DMS 273 (cell line): ENCODE results near the gene GOLGA6D.
"Not testable (repeated sequence)": the region's sequence is repeated elsewhere in the genome, so short reads cannot be mapped to it uniquely, and the experiment has no call there.

Experiments
- DNase-seq: peaks from one replicate; lab custom pipeline; 2025; ENCODE audit not compliant: unreplicated experiment; lab: John Stamatoyannopoulos, UW

Gene GOLGA6D, protein sequence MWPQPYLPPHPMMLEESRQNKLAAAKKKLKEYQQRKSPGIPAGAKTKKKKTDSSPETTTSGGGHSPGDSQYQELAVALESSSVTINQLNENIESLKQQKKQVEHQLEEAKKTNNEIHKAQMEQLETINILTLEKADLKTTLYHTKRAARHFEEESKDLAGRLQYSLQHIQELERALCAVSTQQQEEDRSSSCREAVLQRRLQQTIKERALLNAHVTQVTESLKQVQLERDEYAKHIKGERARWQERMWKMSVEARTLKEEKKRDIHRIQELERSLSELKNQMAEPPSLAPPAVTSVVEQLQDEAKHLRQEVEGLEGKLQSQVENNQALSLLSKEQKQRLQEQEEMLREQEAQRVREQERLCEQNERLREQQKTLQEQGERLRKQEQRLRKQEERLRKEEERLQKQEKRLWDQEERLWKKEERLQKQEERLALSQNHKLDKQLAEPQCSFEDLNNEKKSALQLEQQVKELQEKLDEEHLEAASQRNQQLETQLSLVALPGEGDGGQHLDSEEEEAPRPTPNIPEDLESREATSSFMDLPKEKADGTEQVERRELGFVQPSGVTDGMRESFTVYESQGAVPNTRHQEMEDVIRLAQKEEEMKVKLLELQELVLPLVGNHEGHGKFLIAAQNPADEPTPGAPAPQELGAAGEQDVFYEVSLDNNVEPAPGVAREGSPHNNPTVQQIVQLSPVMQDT

DNA sequence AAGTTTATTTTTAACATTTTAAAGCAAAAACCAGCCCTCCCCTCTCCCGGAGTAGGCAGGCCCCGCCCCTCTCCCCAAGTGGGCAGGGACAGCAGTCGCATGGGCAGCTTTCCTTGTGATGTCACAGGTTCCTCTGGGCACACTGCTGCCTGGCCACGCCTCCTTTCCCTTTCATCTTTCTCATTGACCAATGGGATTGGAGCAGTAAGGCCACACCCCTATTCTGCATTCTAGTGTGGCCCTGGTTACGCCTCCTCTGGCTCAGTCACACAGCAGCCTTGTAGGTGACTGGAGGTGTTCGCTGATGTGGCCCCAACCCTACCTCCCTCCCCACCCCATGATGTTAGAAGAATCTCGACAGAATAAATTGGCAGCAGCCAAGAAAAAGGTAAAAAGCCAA lies at the start of gene GOLGA6D:
Gene GOLGA6D (plus strand): TSS at position 264 of the 400 bp plus-strand sequence. CDS start 41 bp downstream, at position 305.
- not testable (repeated sequence) for DNase-seq

DNA sequence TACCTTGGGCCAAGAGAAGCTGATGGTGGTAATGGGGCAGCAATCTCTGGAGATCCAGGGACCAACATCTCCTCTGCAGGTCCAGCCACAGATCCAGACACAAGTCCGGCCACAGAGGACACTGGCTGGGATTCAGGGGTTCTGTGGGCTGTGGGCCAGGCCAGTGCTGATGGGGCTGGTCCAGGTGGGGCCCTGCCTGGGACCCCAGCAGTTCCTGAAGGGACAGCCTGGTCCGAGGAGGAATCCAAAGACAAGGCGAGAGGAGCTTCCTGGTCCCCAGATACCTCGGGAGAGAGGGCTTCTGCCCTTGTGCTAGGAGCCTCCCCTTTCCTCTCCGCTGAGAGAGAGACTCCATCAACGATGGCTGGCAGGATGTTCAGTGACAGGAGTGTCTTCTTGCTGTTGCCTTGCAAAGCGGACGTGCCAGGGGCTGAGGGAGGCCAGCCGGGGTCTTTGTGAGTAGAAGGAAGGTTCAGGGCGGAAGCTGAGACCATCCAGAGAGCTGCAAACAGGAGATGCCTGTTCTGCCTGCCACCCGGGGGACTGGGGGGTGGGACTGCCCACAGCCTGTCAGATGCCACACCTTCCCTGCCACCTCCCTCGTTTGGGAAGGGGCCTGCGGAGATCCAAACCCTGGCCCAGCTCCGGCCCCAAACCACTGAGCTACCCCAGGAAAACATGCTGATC lies 49.0 kb upstream of the GOLGA6D start:
- no peak for DNase-seq

DNA sequence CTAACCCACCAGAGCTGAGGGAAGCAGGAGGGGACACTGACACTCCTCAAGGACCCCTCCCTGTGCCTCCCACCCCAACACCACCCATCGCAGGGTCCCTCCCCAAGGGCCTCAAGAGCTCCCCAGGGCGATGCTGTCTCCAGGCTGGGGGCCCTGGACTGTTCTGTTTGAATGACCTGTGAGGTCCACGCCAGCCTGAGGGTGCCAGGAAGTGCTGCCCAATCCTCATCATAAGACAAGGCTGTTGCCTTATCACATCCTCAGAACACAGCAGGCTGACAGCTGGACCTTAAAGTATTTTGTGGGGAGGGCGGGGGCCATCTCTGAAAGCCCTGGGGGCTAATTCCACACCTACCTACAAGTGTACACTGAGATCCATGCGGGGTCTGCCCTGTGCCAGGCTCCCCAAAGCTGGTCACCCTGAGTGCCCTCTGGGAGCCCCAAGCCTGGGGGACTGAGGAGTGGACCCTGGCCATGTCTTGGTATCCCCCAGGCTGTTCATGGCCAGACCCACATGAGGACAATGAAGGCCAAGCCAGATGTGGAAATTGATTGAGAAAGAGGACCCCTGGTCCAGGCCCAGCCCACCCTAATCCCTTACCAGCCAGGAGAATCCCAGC lies 48.3 kb upstream of the GOLGA6D start:
- DNase-seq: no peak

DNA sequence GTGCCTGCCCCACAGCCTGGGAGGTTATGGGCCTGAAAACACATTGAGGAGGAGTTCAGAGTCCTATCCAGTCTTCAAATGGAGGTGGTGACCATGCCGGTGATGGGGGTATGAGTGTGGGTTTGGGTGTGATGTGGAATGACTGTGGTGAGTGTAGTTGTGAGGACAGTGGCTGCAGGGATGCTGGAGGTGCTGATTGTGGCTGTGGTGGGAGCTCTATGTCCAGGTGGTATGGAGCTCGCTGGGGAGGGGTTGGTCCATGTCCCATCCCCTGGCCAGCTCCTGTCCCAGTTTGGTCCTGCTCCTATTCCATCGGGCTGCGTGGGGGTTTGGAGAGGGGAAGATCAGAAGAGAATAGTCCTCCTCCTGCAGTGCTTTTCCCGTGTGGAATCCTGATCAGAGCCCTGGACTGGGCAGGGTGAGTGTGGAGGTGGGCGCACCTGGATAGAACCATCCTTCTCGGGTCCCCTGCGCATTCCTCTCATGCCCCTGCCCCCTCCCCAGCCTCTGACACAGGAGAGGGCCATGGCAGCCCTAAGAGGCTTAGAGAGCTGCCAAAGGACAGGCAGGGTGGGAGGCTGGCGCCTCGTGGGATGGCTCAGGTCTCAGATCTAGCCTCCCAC lies 47.5 kb upstream of the GOLGA6D start:
- DNase-seq: no peak

DNA sequence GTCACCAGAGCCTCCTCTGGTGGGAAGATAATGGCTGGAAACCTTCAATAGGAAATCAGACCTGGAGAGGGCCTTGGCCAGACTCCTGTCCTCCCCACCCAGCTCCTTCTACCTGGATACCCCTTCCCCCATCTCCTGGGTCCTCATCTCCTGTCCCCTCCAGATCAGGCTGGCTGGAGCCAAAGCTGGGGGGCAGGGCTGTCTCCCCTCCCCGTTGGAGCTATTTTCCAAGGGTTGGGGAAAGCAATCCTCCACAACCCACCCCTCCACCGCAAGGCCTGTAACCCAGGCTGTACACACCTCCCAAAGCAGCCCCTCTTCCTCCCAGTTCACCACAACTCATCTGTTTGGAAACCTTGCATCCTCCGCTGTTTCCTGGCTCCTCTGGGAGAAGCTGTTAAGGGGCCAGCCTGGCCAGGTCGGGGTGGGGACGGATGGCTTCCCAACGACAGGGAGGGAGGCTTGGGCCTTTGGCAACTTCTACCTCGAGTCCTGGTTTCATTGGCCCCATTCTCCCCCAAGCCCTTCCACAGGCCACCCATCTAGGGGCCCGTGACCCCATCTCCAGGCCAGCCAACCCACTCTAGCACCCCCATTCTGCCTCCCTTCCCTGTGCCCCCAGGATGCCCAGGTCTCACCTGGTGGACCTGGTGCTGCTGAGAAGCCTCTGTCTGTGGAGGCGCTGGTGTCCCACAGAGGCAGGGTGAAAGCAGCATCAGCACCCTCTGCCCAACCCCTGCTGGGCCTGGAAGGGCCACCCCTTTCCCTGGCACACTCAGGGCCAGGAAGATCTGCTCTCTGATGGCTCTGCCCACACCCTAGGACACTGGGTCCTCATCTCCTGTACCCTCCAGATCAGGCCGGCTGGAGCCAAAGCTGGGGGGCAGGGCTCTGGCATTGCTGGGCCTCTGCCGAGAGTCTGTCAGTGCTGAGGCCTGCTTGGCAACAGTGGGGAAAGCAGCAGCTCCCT lies 46.6 kb upstream of the GOLGA6D start:
- DNase-seq: no peak

DNA sequence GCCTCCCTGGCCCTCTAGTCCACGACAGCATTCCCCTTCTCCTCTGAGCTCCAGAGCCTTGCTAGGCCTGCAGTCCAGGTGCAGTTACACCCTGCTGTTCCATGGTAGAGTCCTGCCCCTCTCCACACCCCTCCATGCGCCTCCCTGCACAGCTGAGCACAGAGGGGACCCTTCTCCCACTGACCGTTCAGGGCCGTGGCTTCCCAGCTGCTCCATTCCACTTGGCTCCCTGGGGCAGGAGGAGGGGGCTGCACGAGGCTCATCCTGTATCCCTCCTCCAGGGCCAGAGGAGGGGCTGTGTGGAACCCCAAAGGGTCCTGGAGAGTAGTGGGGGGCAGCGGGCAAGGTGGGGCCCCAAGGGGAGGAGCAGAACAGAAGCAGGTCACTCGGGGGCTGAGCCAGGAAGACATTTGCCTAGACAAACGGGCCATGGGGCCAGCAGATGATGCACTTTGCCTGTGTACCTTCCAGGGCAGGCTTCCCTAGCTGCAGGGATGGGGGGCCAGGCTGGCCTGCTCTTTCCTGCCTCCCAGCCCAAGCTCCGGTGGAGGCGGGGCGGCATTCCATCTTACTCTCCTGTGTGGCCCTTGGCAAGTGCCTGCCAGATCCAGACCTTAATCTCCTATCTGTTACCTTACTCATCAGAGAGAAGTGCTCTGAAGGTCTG lies 45.2 kb upstream of the GOLGA6D start:
- no peak for DNase-seq

DNA sequence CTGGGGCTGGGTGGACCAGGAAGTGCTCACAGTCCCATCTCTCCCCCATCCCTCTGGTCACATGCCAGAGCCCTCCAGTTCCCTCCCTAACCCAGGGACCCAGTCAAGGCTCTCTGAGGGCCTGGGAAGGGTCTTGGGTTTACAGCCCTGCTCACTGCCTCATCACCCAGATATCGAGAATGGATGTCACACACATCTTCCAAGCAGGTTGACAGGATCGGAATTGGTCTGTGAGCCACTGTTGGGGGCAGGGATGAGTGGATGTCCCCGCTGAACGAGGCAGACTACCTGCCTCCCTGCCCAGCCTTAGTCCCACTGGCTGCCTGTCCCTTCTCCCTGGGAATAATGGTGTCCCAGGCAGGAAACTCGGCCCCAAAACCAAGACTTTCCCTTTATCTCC lies 44.5 kb upstream of the GOLGA6D start:
- no peak for DNase-seq

DNA sequence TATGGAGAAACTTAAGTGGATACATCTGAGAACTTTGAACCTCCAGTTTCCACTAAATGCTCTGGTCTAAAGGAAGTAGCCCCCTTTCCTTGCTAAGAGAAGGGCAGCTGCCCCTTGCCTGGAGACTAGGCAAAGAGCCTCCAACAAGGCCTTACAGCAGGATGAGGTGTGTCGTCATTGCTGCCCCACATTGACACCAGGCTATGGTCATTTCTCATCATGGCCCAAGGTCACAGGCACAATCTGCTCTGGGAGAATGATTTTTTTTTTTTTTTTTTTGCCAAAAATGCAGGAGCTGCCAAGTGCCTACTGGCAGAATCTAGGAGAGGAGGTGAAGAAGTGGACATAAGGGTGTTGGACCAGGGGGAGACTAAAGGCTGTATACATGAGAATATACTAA lies 36.9 kb upstream of the GOLGA6D start:
- DNase-seq: not testable (repeated sequence)

DNA sequence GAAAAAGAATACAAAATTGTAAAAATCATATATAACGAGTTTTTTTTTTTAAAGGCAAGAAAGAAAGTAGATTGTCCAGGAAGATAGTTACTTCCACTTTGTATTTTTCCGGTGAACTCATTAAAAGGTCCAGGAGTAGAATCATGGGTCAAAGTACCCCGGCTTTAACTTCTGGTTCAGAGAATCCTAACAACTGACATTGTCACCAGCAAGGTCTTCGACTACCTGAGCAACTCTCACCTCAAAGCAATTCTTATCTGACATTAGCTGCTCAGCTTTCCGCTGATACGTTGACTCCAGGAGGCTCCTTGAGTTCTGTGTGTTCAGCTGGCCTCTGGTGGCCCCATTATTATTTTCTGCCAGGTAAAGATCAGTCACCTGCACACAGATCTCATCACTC lies 33.6 kb upstream of the GOLGA6D start:
- DNase-seq: not testable (repeated sequence)

DNA sequence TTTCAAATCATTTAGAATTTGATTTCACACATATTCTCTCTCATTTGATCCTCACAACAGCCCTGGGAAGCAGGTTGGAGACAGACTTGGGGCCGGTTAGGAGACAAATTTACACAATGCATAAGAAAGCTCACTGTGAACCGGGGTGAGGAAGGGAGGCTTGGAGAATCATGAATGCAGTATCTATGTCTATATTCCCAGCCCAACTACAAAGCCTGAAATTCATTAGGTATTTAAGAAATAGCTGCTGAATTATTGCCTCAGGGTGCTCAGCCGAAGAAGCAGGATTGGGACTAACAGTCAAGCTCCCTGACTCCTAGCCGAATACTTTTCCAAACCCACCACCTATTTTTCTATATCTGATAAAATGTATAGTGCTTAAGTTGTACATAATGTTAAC lies 32.9 kb upstream of the GOLGA6D start:
- DNase-seq: no peak

DNA sequence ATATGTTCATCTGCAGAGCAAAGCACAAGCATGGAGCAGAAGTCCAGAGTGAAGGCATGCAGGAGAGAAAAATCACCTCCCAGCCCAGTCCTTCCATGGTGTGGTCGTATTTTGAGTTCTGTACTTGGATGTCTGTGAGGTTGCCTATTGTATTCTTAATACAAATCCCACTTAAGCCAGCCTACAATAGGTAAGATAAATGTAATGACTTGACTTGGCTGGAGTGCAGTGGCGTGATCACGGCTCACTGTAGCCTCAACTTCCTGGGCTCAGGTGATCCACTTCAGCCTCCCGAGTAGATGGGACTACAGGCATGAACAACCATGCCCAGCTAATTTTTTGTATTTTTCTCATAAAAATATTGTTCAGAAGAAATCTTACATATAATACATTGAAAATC lies 31.3 kb upstream of the GOLGA6D start:
- not testable (repeated sequence) for DNase-seq

DNA sequence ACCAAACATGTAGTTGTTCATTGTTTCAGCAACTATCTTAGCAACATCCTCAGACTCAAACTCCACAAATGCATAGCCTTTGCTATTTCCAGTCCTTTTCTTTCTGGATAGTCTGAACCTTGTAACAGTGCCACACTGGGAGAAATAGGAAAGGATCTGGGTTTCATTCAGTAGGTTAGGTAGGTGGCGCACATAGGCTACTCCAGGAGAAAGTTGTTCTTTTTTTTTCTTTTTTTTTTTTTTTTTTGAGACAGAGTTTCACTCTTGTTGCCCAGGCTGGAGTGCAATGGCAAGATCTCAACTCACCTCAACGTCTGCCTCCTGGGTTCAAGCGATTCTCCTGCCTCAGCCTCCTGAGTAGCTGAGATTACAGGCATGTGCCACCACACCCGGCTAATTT lies 30.4 kb upstream of the GOLGA6D start:
- not testable (repeated sequence) for DNase-seq

DNA sequence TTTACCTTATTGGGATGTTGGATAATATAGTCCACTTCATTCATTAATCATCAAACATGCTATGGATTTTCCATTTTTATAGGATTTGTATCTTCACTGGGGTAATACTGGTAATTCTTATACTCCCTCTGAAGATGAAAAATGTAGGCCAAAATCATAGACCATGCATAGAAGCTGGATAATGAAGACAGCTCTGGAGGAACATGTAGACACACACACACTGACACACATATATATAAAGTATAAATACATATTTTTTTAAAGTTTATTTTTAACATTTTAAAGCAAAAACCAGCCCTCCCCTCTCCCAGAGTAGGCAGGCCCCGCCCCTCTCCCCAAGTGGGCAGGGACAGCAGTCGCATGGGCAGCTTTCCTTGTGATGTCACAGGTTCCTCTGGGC lies 24.6 kb upstream of the GOLGA6D start, which contains the start of gene GOLGA6C:
Gene GOLGA6C (plus strand): TSS at position 301 of the 400 bp plus-strand sequence. CDS start 265 bp downstream, outside the sequence.
- not testable (repeated sequence) for DNase-seq

DNA sequence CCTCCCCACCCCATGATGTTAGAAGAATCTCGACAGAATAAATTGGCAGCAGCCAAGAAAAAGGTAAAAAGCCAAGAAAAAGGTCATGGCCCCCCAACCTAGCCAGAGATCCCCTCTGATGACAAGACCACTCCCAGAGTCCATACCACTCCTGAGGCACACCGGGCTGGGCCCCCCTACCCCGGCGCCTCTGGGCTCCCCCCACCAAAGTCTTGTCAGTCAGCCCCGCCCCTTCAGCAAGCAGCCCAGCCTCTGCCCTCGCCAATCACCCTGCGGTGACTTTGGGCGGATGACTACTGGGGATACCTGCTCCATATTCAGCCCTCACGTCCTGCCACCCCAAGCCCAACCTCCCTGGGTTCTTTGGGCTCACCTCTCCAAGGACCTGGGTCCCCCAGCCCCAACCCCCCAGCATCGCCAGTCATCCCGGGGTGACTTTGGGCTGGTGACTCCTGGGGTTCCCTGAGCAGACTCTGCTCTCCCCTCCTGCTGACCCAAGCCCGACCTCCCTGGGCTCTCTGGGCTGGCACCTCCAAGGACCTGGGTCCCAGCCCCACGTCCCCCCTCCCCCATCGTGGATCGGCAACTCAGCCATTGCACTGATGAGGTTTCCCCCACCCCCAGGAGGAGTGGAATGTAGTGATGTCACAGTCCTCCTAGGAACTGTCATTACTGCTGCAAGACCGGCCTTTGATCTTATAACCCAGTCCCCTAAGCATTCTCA lies 23.9 kb upstream of the GOLGA6D start:
- not testable (repeated sequence) for DNase-seq

DNA sequence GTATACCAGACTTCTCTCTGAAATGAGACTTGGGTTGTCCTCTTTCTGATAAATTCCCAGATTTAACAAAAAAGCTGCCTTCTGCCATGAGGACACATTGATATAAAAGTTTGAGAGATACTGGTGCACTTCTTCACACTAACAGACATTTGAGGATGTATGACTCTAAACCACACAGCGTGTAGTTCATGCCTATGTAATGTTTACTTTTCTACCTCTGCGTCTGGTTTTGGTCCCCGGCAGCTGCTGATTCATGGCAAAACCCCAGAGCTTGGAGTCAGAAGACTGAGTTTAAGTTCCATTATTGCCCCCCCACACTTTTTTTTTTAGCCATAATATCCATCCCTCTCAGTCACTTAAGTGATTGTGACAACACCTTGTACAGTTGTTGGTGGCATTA lies 22.8 kb upstream of the GOLGA6D start:
- not testable (repeated sequence) for DNase-seq

DNA sequence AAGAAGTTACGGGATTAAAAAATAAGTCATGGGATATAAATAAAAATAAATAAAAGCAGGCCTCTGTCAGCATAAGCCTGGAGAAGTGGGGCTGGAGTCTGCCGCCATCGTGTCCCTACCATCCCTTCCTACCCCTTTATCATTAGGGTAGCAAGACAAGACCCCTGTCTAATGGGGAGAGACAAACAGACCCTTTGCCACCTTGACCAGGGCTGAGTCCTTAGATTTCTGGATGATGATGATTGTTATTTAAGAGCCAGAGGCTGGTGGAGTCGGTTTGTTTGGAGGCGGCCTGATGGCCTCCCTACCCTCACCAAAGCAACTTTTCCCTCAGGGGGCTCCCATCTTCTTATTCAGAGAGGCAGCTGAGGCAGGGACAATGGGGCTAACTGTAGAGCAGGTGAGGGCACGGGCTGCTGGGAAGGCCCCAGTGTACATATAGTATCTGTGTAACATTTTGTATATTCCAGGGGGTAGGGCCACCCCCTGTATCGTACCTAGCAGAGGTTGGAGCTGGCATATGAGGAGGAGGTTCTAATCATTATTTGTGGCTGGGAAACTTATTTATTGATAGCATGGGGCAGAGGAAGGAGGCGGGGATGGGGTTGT lies 8.8 kb upstream of the GOLGA6D start:
- DNase-seq: not testable (repeated sequence)

DNA sequence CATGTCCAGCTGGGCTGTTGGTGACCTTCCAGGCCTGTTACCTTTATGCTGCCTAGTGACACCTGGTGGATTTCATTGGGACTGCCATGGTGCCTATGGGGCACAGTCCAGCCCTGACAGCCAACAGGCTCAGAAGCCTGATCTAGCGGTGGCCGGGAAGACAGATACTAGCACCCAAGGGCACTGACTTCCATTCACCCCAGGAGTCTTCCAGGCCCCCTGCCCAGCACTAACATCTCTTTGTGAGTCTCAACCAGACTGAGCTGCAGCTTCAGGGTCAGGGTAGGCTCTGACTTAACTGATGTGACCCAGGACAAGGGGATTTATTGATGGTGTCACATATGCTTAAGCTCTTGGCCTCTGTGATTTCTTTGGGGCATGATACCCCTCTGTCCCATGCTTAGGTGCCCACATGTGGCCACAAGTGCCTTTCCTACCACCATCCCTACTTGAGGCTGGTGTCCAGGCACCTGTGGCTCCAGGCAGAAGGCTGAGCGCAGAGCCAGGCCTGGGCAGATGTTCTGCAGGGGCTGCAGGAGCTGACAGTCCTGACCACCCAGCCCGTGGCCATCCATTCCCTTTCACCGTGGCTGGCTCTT lies 8.0 kb upstream of the GOLGA6D start:
- not testable (repeated sequence) for DNase-seq
